ENCODE data around the gene C1orf21. TPM values are rescaled to one million over a fixed set of nuclear protein-coding genes. Genes with fewer than 3 reads are reported as not detected.

C1orf21 gene
- total RNA-seq, 1 donor: 17.0 TPM

DNA sequence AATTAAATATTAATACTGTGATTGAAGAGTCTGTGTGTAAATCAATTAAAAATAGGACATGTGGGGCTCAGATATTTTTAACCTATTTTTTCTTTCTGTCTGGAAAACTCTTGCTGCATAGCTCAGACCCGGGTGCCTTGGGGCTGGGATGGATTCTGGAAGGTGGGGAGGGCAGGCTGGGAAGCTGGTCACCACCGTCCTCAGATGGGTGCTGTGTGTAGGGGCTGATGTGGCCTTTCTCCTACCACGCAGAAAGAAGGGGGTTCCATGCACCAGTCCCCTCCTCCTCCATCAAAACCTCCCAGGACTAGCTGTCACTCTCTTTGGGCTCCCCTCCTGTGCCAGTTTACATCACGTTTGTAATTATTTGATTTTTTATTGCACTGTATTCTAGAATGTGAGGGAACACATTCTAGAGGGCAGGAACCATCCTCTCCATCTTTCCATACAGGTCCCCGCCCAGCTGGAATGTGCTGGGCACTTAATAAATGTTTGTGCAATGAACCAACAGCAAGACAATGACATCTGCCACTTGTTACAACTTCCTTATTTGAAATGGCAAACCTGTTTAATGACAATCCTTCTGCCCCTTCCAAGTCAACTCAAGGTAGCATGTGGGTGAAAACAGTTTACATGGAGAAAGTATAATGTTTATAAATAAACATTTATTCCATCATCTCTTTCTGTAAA lies 263.5 kb downstream of the C1orf21 start:
- no peaks in the 10 kb centered on the region for H3K79me2 ChIP-seq (ENCODE audit: insufficient read depth, low read length)
- peaks cover 7% of the 10 kb centered on the region for H3K4me1 ChIP-seq (ENCODE audit: insufficient read depth, low read length)
- H3K4me2 ChIP-seq (ENCODE audit: insufficient read depth, low read length): no peak overlapping the region
- no peak overlapping the region for H3K4me3 ChIP-seq (ENCODE audit: insufficient read depth, low read length)
- no peaks in the 10 kb centered on the region for H4K20me1 ChIP-seq (ENCODE audit: insufficient read depth, low read length)
- no peaks in the 10 kb centered on the region for H3K9me3 ChIP-seq (ENCODE audit: low read depth, low read length)
- no peak overlapping the region for H2AFZ ChIP-seq (ENCODE audit: low read length)
- peaks cover 7% of the 10 kb centered on the region for H3K27me3 ChIP-seq (ENCODE audit: insufficient read depth, low read length)
- no peaks in the 10 kb centered on the region for H3K36me3 ChIP-seq (ENCODE audit: insufficient read depth, low read length)
- H3K27ac ChIP-seq (ENCODE audit: low read depth, low read length): no peak overlapping the region
- TF ChIP-seq, protein P1, sequence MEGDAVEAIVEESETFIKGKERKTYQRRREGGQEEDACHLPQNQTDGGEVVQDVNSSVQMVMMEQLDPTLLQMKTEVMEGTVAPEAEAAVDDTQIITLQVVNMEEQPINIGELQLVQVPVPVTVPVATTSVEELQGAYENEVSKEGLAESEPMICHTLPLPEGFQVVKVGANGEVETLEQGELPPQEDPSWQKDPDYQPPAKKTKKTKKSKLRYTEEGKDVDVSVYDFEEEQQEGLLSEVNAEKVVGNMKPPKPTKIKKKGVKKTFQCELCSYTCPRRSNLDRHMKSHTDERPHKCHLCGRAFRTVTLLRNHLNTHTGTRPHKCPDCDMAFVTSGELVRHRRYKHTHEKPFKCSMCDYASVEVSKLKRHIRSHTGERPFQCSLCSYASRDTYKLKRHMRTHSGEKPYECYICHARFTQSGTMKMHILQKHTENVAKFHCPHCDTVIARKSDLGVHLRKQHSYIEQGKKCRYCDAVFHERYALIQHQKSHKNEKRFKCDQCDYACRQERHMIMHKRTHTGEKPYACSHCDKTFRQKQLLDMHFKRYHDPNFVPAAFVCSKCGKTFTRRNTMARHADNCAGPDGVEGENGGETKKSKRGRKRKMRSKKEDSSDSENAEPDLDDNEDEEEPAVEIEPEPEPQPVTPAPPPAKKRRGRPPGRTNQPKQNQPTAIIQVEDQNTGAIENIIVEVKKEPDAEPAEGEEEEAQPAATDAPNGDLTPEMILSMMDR (IDR thresholded peaks at IDR 0.05; ENCODE audit: extremely low read depth, low read depth, low read length): no peak
- no peak for DNase-seq (ENCODE audit: insufficient read length, low spot score, missing footprints)

DNA sequence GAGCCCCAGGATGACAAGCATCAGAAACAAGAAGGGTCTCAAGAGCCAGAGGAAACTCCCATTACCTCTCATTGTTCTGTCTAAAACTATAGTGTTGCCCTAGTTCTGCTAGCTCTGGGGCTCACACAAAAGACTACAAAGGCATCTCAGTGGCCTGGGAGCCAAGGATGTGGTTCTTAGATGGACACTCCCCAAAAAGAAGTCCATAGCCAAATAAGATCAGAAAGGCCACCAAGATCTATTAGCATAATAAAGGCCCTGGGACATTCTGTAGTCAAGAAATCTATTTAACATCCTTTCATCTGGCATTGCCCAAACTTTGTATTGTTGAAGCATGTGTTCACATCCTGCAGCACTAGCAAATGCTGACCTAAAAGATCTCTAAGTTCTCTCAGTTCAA lies 268.4 kb downstream of the C1orf21 start:
- Histone ChIP-seq H3K4me3 (ENCODE audit: insufficient read depth, low read length) (no peak overlapping the region), H3K4me2 (ENCODE audit: insufficient read depth, low read length) (no peak overlapping the region), H3K27ac (ENCODE audit: low read depth, low read length) (no peak overlapping the region), H3K9me3 (ENCODE audit: low read depth, low read length) (no peaks in the 10 kb centered on the region), H2AFZ (ENCODE audit: low read length) (no peak overlapping the region), H4K20me1 (ENCODE audit: insufficient read depth, low read length) (no peaks in the 10 kb centered on the region), H3K27me3 (ENCODE audit: insufficient read depth, low read length) (peaks cover 1% of the 10 kb centered on the region), H3K79me2 (ENCODE audit: insufficient read depth, low read length) (no peaks in the 10 kb centered on the region), H3K4me1 (ENCODE audit: insufficient read depth, low read length) (no peaks in the 10 kb centered on the region), H3K36me3 (ENCODE audit: insufficient read depth, low read length) (no peaks in the 10 kb centered on the region)
- TF ChIP-seq, protein P1 (IDR thresholded peaks at IDR 0.05; ENCODE audit: extremely low read depth, low read depth, low read length): no peak
- no peak for DNase-seq (ENCODE audit: insufficient read length, low spot score, missing footprints)

DNA sequence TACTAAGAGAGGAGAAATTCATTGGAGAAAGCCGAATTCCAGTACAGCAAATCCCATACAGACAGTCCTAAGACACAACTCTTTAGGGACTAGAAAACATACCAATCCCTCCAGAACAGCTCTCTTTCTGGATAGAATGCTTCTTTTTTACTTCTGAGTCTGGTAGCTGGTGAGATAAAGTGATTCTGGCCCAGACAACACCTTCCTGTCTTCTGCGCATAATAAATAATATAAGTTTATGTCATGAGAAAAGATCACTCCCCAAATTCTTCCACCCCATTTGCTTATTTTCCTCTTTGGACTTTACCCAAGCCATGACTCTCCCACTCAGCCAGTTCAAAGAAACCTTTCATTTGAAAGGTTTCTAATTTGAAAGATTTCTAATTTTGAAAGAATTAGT lies 269.4 kb downstream of the C1orf21 start:
- TF ChIP-seq, protein P1 (IDR thresholded peaks at IDR 0.05; ENCODE audit: extremely low read depth, low read depth, low read length): no peak
- DNase-seq (ENCODE audit: insufficient read length, low spot score, missing footprints): no peak
- no peaks in the 10 kb centered on the region for H3K36me3 ChIP-seq (ENCODE audit: insufficient read depth, low read length)

DNA sequence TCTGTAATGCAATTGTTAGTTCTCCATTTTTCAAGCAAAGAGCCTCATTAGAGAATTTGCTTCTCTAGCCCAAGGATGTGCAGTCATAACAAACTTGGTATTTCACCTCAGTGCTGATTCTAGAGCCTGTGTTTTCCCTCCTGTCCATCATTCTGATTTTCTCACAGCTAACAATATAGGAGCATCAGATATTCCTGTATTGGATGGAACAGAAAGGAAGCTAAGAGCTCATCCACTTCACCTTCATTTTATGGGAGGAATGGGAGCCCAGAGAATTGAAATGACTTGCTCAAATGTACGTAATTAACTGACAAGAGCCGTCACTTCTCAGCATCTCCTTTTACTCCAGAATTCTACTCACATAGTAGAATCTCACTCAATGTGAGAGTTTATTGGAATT lies 271.2 kb downstream of the C1orf21 start:
- Histone ChIP-seq H3K79me2 (ENCODE audit: insufficient read depth, low read length) (no peaks in the 10 kb centered on the region), H3K4me1 (ENCODE audit: insufficient read depth, low read length) (no peaks in the 10 kb centered on the region), H3K4me2 (ENCODE audit: insufficient read depth, low read length) (no peak overlapping the region), H3K9me3 (ENCODE audit: low read depth, low read length) (no peaks in the 10 kb centered on the region), H3K4me3 (ENCODE audit: insufficient read depth, low read length) (no peak overlapping the region), H3K27me3 (ENCODE audit: insufficient read depth, low read length) (no peaks in the 10 kb centered on the region), H3K36me3 (ENCODE audit: insufficient read depth, low read length) (no peaks in the 10 kb centered on the region), H4K20me1 (ENCODE audit: insufficient read depth, low read length) (no peaks in the 10 kb centered on the region), H2AFZ (ENCODE audit: low read length) (no peak overlapping the region), H3K27ac (ENCODE audit: low read depth, low read length) (no peak overlapping the region)
- TF ChIP-seq, protein P1 (IDR thresholded peaks at IDR 0.05; ENCODE audit: extremely low read depth, low read depth, low read length): no peak
- no peak for DNase-seq (ENCODE audit: insufficient read length, low spot score, missing footprints)

More for the DNA sequence above, 269.4 kb downstream of the C1orf21 start:
- H3K4me2 ChIP-seq (ENCODE audit: insufficient read depth, low read length): no peak overlapping the region
- H3K4me3 ChIP-seq (ENCODE audit: insufficient read depth, low read length): no peak overlapping the region
- no peaks in the 10 kb centered on the region for H3K9me3 ChIP-seq (ENCODE audit: low read depth, low read length)
- H3K4me1 ChIP-seq (ENCODE audit: insufficient read depth, low read length): no peaks in the 10 kb centered on the region
- no peak overlapping the region for H3K27ac ChIP-seq (ENCODE audit: low read depth, low read length)
- H3K27me3 ChIP-seq (ENCODE audit: insufficient read depth, low read length): no peaks in the 10 kb centered on the region
- no peaks in the 10 kb centered on the region for H4K20me1 ChIP-seq (ENCODE audit: insufficient read depth, low read length)
- H2AFZ ChIP-seq (ENCODE audit: low read length): no peak overlapping the region
- H3K79me2 ChIP-seq (ENCODE audit: insufficient read depth, low read length): no peaks in the 10 kb centered on the region
